HEK293 (cell line): ENCODE data around the gene TMEM270.

Source experiments
- REPIN1 ChIP-seq: fragments of 450-650 bp; formaldehyde crosslinking; IDR thresholded peaks from 2 replicates; pipeline ENCODE4 v1.5.1; 2017; ENCODE audit warnings: missing biosample characterization, missing genetic modification characterization, low read depth
- TF ChIP-seq, protein P1 (sequence below): fragments of 450-650 bp; formaldehyde crosslinking; IDR thresholded peaks from 2 replicates; pipeline ENCODE4 v1.5.1; 2016; ENCODE audit warnings: missing biosample characterization, missing genetic modification characterization

DNA sequence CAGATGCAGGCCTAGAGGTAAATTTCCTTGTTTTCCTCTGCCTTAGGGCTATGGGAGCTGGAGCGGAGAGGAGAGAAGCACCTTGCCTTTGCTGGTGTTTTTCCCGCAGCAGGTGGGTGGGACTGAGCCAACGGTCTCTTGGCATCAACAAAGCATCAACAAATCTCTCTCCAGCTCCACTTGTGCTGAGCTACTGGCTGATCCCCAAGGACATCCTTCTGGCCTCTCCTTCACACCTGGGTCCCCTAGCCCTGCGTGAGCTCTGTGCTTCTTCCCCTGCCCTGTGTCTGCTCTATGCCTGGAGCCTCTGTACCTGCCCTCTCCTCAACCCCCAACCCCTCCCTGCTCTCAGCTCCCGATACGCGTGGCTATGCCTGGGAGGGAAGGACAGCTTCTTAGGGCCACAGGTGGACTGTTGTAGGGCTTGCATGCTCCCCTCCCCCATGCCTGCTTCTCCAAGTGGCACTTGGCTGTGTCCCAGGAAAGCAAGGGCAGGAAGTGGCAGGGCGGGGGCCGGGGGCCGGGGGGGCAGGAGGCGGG, 33.3 kb upstream of the TMEM270 start:
- no peak for TF ChIP-seq REPIN1 (tag by site-specific recombination)
- TF ChIP-seq, protein P1, sequence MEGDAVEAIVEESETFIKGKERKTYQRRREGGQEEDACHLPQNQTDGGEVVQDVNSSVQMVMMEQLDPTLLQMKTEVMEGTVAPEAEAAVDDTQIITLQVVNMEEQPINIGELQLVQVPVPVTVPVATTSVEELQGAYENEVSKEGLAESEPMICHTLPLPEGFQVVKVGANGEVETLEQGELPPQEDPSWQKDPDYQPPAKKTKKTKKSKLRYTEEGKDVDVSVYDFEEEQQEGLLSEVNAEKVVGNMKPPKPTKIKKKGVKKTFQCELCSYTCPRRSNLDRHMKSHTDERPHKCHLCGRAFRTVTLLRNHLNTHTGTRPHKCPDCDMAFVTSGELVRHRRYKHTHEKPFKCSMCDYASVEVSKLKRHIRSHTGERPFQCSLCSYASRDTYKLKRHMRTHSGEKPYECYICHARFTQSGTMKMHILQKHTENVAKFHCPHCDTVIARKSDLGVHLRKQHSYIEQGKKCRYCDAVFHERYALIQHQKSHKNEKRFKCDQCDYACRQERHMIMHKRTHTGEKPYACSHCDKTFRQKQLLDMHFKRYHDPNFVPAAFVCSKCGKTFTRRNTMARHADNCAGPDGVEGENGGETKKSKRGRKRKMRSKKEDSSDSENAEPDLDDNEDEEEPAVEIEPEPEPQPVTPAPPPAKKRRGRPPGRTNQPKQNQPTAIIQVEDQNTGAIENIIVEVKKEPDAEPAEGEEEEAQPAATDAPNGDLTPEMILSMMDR (tag by site-specific recombination) = no peak
